Measurements from ENCODE around the gene ERC2.

Gene ERC2

GRCh38 chr3:56187051-56187450 lies 281.2 kb downstream of the ERC2 start:
- no peak for DNase-seq (ENCODE audit: low spot score)

DNA sequence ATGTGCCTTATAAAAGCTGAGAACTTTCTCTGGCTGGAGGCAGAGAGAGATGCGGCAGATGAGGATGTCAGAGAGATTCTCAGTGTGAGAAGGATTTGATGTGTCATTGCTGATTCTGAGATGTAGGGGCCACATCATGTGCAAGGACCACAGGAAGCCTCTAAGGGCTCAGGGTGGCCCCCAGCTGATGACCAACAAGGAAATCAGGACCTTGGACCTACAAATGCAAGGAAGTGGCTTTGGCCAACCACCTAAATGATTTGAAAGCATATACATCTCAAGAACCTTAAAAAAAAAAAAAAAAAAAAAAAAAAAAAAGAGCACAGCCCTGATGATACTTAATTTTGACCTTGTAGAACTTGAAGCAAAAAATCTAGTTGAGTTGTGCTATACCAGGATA lies 282.4 kb downstream of the ERC2 start:
- no peak for DNase-seq (ENCODE audit: low spot score)

- DNase-seq (ENCODE audit: low spot score): no peak
These were observed 284.7 kb downstream of the ERC2 start for GRCh38 chr3:56183529-56183928.

- DNase-seq (ENCODE audit: low spot score): no peak
These were observed 287.8 kb downstream of the ERC2 start for GRCh38 chr3:56180433-56180832.

- no peak for DNase-seq (ENCODE audit: low spot score)
These were observed 294.7 kb downstream of the ERC2 start for GRCh38 chr3:56173601-56174000.

DNA sequence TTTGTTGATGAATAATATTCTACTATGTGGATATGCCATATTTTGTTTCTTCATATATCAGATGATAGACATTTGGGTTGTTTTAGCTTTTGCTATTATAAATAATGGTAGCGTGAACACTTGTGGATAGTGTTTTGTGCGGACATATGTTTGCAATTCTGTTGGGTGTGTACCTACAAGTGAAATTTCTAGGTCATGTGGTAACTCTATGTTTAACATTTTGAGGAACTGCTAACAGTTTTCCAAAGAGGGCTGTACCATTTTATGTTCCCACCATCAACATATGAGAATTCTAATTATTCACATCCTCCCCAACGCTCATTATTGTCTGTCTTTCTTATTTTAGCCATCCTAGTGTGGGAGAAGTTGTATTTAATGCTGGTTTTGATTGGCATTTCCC lies 303.8 kb downstream of the ERC2 start:
- no peak for DNase-seq (ENCODE audit: low spot score)

DNA sequence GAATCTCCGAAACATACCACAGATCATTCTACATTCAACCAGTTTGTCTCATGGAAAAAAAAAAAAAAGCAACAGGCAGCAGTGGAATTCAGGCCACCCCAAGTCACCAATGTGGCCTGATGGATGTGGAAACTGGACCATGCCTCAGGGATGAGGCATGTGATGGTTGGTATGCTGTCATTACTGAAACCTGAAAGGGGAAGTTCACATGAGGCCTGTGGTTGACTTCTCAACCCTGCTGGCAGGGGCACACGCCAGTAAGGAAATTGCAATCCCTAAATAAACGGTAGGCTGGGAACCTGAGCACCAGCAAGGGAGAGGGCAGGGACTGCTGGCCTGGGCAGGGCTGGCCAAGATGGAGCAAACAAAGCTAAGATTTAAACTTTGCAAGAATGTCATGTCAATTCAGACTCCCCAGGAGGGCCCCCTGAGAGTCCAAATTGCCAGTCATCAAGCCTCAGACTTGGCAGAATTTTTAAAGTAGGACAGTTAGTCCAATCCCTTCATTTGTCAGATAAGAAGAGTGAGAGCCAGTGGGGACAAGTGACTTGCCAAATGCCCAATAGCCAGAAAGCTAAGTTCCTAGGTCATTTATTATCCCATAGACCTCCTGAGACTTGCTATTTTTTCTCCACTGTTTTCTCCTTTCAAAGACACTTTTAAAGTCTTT lies 310.4 kb downstream of the ERC2 start:
- DNase-seq (ENCODE audit: low spot score): no peak

- no peak for DNase-seq (ENCODE audit: low spot score)
These were observed 314.0 kb downstream of the ERC2 start for GRCh38 chr3:56154297-56154696.

DNA sequence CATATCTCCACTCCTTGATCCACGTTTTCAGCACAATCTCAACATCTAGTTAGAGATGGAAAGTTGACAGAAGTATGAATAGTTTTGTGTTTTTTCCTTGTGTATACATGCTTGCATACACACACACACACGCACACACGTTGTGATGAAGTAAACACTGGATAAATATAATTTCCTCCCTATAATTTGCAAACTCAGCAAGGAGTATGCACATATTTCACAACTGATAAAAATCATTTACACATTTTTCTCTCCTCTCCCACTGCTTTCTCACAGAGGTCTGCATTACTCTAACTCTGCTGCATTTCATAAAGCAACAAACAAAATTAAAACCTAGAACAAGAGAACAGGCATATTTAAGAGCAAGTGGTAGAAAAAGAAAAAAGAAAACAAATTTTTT lies 320.9 kb downstream of the ERC2 start:
- DNase-seq (ENCODE audit: low spot score): no peak

- no peak for DNase-seq (ENCODE audit: low spot score)
These were observed 322.9 kb downstream of the ERC2 start for GRCh38 chr3:56145410-56145809.

GRCh38 chr3:56144805-56145204 lies 323.5 kb downstream of the ERC2 start:
- DNase-seq (ENCODE audit: low spot score): no peak

DNA sequence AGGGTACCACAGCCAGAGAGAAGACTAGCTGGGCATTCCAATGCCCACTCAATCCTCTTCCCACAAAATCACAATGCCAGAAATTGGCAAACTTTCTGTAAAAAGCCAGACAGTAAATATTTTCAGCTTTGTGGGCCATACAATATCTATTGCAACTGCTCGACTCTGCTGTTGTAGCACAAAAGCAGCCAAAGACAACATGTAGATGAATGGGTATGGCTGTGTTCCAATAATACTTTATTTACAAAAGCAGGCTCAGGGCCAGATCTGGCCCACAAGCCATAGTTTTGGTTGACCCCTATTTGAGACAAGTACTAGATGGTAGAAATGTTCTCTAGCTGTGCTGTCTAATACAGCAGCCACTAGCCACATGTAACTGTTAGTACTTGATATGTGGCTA lies 330.9 kb downstream of the ERC2 start:
- DNase-seq (ENCODE audit: low spot score): no peak

- no peak for DNase-seq (ENCODE audit: low spot score)
These were observed 331.8 kb downstream of the ERC2 start for GRCh38 chr3:56136514-56136913.

DNA sequence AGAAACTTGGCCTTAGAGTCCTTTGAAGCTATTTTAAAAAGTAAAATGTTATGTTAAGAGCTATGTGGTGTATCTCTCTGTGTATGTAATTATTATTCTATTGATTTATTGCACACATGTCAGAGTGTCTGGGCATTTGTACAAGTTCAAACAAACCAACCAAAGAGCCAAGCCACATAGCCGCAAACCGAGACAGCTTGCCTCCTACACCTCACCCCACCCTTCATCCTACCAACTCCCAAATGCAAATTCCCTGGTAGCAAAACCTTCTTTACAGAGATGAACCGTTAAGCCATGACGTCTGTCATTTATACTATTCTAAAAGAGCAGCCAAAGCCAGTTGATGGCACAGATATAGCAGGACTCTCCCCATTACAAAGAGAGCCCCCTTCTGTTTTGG lies 332.3 kb downstream of the ERC2 start:
- DNase-seq (ENCODE audit: low spot score): no peak

GRCh38 chr3:56133423-56133822 lies 334.8 kb downstream of the ERC2 start:
- no peak for DNase-seq (ENCODE audit: low spot score)

GRCh38 chr3:56132762-56133161 lies 335.5 kb downstream of the ERC2 start:
- no peak for DNase-seq (ENCODE audit: low spot score)

DNA sequence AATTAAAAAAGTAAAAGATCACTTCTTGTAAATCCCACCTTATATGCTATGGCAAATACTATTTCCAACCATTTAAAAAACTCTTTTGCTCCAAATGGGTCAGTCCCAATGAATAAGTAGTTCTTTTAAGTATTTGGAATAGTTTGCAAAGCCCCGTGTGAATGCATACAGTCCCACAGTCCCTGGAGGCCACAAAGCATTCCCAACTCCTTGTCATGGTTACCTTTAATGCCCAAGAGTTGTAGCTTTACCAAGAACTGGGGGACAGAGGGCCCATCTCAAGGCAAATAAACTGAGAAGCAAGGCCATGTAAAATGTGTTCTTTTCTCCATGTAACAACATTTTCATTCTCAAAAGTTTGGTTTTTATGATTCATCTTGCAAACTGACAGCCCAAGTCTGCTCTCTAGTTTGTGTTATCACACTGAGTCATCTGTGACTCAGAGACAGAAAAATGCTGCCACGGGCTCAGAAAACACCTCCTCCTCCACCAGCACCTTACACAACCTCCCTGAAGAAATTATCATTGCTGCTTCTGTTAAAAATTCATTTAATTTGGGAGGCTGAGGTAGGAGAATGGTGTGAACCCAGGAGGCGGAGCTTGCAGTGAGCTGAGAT lies 336.2 kb downstream of the ERC2 start:
- DNase-seq (ENCODE audit: low spot score): no peak

DNA sequence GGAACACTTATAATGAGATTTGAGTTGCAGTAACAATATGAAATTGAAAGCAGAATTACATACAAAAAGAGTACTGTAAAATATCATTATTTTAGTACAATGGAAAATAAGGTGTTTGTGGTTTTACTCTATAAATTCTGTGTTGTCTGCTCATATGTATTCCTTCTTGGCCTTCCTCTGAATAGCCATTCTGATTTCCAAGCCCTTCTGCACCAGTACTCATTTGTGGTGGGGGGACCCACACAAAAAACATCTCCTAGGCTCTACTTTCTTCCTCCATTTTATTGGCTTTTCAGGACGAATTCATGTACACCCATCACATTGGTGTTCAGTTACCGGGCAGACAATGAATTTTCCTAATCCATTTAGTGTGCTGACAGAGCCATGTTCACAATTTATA lies 338.2 kb downstream of the ERC2 start:
- no peak for DNase-seq (ENCODE audit: low spot score)

GRCh38 chr3:56126632-56127031 lies 341.6 kb downstream of the ERC2 start:
- DNase-seq (ENCODE audit: low spot score): no peak

DNA sequence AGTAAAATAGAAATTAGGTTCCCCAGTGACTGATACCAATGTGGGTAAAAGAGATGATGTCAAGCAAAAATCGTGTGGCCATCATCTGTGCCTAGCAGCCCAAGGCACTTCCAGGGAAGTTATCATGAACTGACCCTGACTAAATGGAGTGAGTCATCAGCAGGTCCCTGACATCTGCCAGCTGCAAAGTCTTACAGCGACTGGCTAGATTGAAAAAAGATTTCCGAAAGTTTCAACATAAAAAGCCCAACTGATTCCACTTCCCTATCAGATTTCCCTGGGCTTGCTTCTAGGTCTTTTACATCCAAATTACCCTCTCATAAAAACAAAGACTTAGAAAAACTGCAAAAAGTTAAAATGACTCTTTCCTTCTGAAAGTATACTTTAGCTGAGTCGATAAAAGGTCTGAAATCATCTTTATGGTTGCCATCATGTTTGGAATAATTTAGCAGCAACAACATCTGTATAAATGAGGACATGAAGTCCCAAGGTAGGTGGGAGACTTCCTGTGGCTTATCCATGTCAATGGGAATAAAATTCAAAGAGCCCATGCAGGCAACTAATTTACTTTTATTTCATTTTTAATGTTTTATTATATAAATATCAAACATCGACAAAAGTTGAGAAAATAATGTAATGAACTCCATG lies 342.8 kb downstream of the ERC2 start:
- no peak for DNase-seq (ENCODE audit: low spot score)

GRCh38 chr3:56124546-56124945 lies 343.7 kb downstream of the ERC2 start:
- no peak for DNase-seq (ENCODE audit: low spot score)

GRCh38 chr3:56123487-56123886 lies 344.8 kb downstream of the ERC2 start:
- DNase-seq (ENCODE audit: low spot score): no peak

DNA sequence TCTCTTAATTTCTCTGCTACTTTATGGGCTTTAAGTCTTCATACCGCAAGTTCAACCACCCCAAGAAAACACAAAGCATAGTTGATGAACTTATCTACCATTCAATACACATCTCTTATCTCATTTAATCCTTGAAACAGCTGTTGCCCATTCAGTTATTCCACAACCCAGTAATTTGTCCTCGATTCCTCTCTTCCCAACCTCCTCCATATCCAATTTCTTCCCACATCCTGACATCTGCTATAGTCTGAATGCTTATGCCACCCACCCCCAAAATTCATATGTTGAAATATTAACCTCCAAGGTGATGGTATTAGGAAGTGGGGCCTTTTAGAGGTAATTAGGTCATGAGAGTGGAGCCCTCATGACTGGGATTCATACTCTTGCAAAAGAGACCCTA lies 345.4 kb downstream of the ERC2 start:
- DNase-seq (ENCODE audit: low spot score): no peak

DNA sequence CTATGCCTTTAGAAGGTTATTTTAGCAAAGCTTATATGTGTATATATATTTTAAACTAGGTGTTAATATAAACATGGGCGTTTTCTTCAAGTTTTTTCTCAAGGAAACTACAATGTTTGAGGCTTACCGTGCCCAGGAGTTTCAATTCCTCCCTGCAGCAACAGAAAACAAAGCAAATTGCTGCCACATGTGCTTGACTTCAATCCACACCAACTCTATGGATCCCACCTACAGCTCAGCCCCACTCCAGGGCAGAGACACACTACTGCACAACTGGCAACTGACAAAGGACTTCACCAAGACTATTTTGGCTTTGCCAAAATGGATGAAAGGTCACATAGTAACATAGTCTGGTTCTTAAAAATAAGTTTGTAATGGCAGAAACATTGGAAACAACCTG lies 346.6 kb downstream of the ERC2 start:
- DNase-seq (ENCODE audit: low spot score): no peak

Data from hematopoietic multipotent progenitor cell treated with erythropoietin and hydrocortisone succinate and interleukin-3 and kit ligand, for 17 days (in vitro differentiated cells).